B cell (primary cell): Measurements from ENCODE around the gene CCDC28A. TPM values are rescaled to one million over a fixed set of nuclear protein-coding genes. Genes with fewer than 3 reads are reported as not detected.

ENCODE experiments used
- ATAC-seq: fragments of 200-7000 bp; cut with Tn5 transposase; one replicate; pipeline ENCODE4 v1.10.0; 2021; ENCODE audit warnings: low read depth, mild to moderate bottlenecking, moderate number of reproducible peaks, moderate library complexity
- CTCF ChIA-PET: fragments of 350-600 bp; sonication (Branson Sonifier 250); formaldehyde crosslinking; loops from one replicate; lab custom pipeline; 2021; ENCODE audit warnings: antibody characterized with exemption, inconsistent platforms; lab: Charles Lee
- POLR2A ChIA-PET: fragments of 350-600 bp; sonication (Branson Sonifier 250); formaldehyde crosslinking; loops from one replicate; lab custom pipeline; 2021; ENCODE audit warnings: antibody characterized with exemption; lab: Charles Lee
- DNase-seq: peaks from one replicate; pipeline ENCODE4 v3.0.0; 2013
- H2AFZ ChIP-seq: 2 replicates; pipeline ENCODE4 v1.6.1; 2012; ENCODE audit warnings: mild to moderate bottlenecking, low read depth, low read length; ENCODE audit not compliant: insufficient read depth, poor library complexity, severe bottlenecking
- H3K27ac ChIP-seq, 2 donors: 1 replicate in 1 of 2; 2 replicates in 1 of 2; pipeline ENCODE4 v1.5.1; 2012 to 2013; ENCODE audit warnings: low read length in 2 of 2, mild to moderate bottlenecking in 2 of 2, moderate library complexity in 1 of 2
- H3K27me3 ChIP-seq, 4 experiments: fragments of 200-600 bp in 1 of 4; sonication (generic) in 1 of 4; replicated peaks in 1 of 4; 1 replicate in 2 of 4; 2 replicates in 2 of 4; pipeline versions ENCODE4 v1.6.1 to v1.7.0; 2013 to 2016; ENCODE audit warnings: low read length in 3 of 4, mild to moderate bottlenecking in 2 of 4, mixed read lengths in 1 of 4, moderate library complexity in 1 of 4; ENCODE audit not compliant: insufficient read depth in 4 of 4, control insufficient read depth in 3 of 4; ENCODE audit errors: control extremely low read depth in 1 of 4
- H3K36me3 ChIP-seq, 2 experiments: replicated peaks in 1 of 2; 1 replicate in 1 of 2; 2 replicates in 1 of 2; pipeline versions ENCODE4 v1.6.1 to v1.7.1; 2013; ENCODE audit warnings: low read length in 1 of 2; ENCODE audit not compliant: insufficient read depth in 2 of 2, control insufficient read depth in 1 of 2; ENCODE audit errors: control extremely low read depth in 1 of 2, extremely low read depth in 1 of 2
- H3K4me1 ChIP-seq, 2 donors: fragments of 200-600 bp in 1 of 2; sonication (generic) in 1 of 2; 1 replicate in 1 of 2; 2 replicates in 1 of 2; pipeline versions ENCODE4 v1.5.1 to v1.6.1; 2013 to 2017; ENCODE audit warnings: low read length in 2 of 2; ENCODE audit not compliant: control insufficient read depth in 2 of 2, insufficient read depth in 2 of 2
- H3K4me2 ChIP-seq: replicated peaks from 2 replicates; pipeline ENCODE3; 2012; ENCODE audit warnings: mild to moderate bottlenecking, low read depth, low read length; ENCODE audit not compliant: poor library complexity, severe bottlenecking
- H3K4me3 ChIP-seq, 5 experiments: fragments of 200-600 bp in 1 of 5; sonication (generic) in 1 of 5; 1 replicate in 3 of 5; 2 replicates in 2 of 5; pipeline versions ENCODE4 v1.5.1 to v1.7.0; 2011 to 2016; ENCODE audit warnings: low read length in 4 of 5, mild to moderate bottlenecking in 4 of 5, low read depth in 2 of 5, control low read depth in 1 of 5, moderate library complexity in 1 of 5; ENCODE audit not compliant: insufficient read depth in 1 of 5; ENCODE audit errors: control extremely low read depth in 1 of 5, extremely low read depth in 1 of 5
- H3K79me2 ChIP-seq: fragments of 200-600 bp; sonication (generic); one replicate; pipeline ENCODE4 v1.6.0; 2016; ENCODE audit warnings: low read length; ENCODE audit not compliant: control insufficient read depth, insufficient read depth
- H3K9ac ChIP-seq: fragments of 200-600 bp; sonication (generic); 2 replicates; pipeline ENCODE4 v1.6.1; 2017; ENCODE audit warnings: mild to moderate bottlenecking, low read length, moderate library complexity
- H3K9me3 ChIP-seq, 3 donors: one replicate each; pipeline versions ENCODE4 v1.6.1 to v1.7.1; 2013; ENCODE audit warnings: low read length in 2 of 3; ENCODE audit not compliant: control insufficient read depth in 2 of 3, insufficient read depth in 1 of 3; ENCODE audit errors: control extremely low read depth in 1 of 3
- H4K20me1 ChIP-seq: 2 replicates; pipeline ENCODE4 v1.6.0; 2012; ENCODE audit warnings: mild to moderate bottlenecking, low read length; ENCODE audit not compliant: insufficient read depth, control insufficient read depth, poor library complexity, severe bottlenecking
- H3K27ac Mint-ChIP-seq: one replicate; pipeline ENCODE4 v1.8.0; 2021; ENCODE audit warnings: mixed read lengths
- H3K27me3 Mint-ChIP-seq: one replicate; pipeline ENCODE4 v1.8.0; 2021; ENCODE audit warnings: mixed read lengths
- H3K4me1 Mint-ChIP-seq: one replicate; pipeline ENCODE4 v1.8.0; 2021; ENCODE audit warnings: mixed read lengths
- H3K4me3 Mint-ChIP-seq: one replicate; pipeline ENCODE4 v1.8.0; 2021; ENCODE audit warnings: mixed read lengths
- H3K9me3 Mint-ChIP-seq: one replicate; pipeline ENCODE4 v1.8.0; 2022; ENCODE audit warnings: mixed read lengths; ENCODE audit not compliant: insufficient read depth
- CTCF ChIP-seq: fragments of 200-600 bp; IDR thresholded peaks from one replicate; pipeline ENCODE4 v1.8.0; 2022; ENCODE audit warnings: antibody characterized with exemption, mild to moderate bottlenecking
- EZH2 ChIP-seq: IDR thresholded peaks from 2 replicates; pipeline ENCODE4 v1.6.1; 2012; ENCODE audit warnings: borderline replicate concordance, low read depth, mild to moderate bottlenecking, moderate library complexity, low read length; ENCODE audit not compliant: insufficient read depth, poor library complexity, severe bottlenecking
- WGBS: methylation state at CpG from one replicate; pipeline ENCODE4 v1.1.5; 2013; ENCODE audit warnings: missing lambda C conversion rate; ENCODE audit not compliant: insufficient coverage; 5-methylcytosine and 5-hydroxymethylcytosine counted together
- intact Hi-C: fragments of 100-400 bp; cut with micrococcal nuclease; formaldehyde crosslinking; loops from one replicate; pipeline ENCODE4 v1.10.0; 2022
- polyA plus RNA-seq: library from polyadenylated mRNA; depleted of rRNA; stranded (reverse); fragments of >200 nt; gene quantifications from 2 replicates; pipeline ENCODE4 v1.2.3, GENCODE V29; 2012
- total RNA-seq, 2 donors: library from RNA; stranded (reverse); fragments of 120-200 nt in 1 of 2; gene quantifications; 1 replicate in 1 of 2; 2 replicates in 1 of 2; pipeline versions ENCODE4 v1.2.3 to v1.2.4, GENCODE V29; 2013 to 2022

CCDC28A gene
- total and polyA plus RNA-seq, 2 donors (not counting 1 experiment from before 2014, with no cell fraction given), result 14.4 to 26.9 TPM

GRCh38 chr6:138765896-138766655 is 7.5 kb upstream of the CCDC28A start:
- no CpG with 5 or more reads among the region's 3 CpGs for WGBS
- H2AFZ ChIP-seq, result no peak overlapping the region
- peaks cover 9 to 13% of the 10 kb centered on the region in 2 donors for H3K4me1 ChIP-seq
- ATAC-seq (peak; percentile 47), DNase-seq (peak; percentile 57)
- no peak overlapping the region for H3K27ac ChIP-seq
- no peaks in the 10 kb centered on the region for H3K36me3 ChIP-seq
- no peak overlapping the region for H3K9ac ChIP-seq
- no peaks in the 10 kb centered on the region for H3K9me3 ChIP-seq
- no peak overlapping the region for H3K4me3 ChIP-seq
- Mint-ChIP-seq H3K4me1 (peaks cover 5% of the 10 kb centered on the region), H3K4me3 (no peak overlapping the region), H3K9me3 (no peaks in the 10 kb centered on the region), H3K27me3 (no peaks in the 10 kb centered on the region), H3K27ac (no peak overlapping the region)
- POLR2A ChIA-PET, result no interaction called here
- no peak overlapping the region for H3K4me2 ChIP-seq
- H3K79me2 ChIP-seq, result no peaks in the 10 kb centered on the region
- no peak for TF ChIP-seq EZH2
- TF ChIP-seq CTCF, result peak; percentile 84
- intact Hi-C loops, result loop anchor here (1.0 kb wide), 4 partner anchors 74 to 650 kb away; no protein-coding TSS in a partner anchor
- no peaks in the 10 kb centered on the region for H3K27me3 ChIP-seq
- no peaks in the 10 kb centered on the region for H4K20me1 ChIP-seq
- CTCF ChIA-PET, result interaction anchor here (0.7 to 14.0 kb wide), 18 partner anchors 10 to 660 kb away, joined by 3 to 235 read pairs (median 4); partner anchors contain the start of gene CITED2

DNA sequence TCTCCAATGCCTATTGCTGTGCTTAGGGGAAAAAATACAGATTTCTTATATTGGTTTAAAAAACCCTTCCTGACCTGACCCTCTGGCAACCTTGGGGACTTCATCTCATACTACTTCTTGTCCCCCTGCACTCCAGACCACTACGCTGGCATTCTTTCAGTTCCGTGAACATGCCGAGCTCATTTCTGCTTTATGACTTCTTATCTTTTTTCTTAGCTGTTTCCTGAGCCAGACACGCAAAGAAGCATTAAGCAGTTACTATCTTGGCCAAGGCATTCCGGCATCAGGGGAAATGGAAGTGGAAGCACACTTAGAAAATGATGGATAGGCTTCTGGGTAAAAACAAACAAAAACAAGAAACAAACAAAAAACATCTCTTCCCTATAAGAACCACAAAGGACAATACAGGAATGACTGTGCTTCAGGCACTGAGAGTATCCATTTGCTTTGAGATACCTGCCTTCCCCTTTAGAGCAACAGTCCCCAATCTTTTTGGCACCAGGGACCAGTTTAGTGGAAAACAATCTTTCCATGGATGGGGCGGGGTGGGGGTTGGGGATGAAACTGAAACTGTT is 4.4 kb upstream of the CCDC28A start:
- Histone ChIP-seq H3K27ac (peak overlapping the region in 1 of 2 donors; percentile 34), H3K4me3 (no peak overlapping the region), H3K36me3 (no peaks in the 10 kb centered on the region), H4K20me1 (no peaks in the 10 kb centered on the region), H3K79me2 (peaks cover 6% of the 10 kb centered on the region), H3K4me1 (peaks cover 16 to 22% of the 10 kb centered on the region in 2 donors), H3K9ac (no peak overlapping the region), H3K27me3 (no peaks in the 10 kb centered on the region), H3K9me3 (no peaks in the 10 kb centered on the region), H3K4me2 (peak overlapping the region; percentile 40), H2AFZ (peak overlapping the region; percentile 35)
- DNase-seq (peak; percentile 42), ATAC-seq (no peak)
- POLR2A ChIA-PET, result no interaction called here
- WGBS, result 15% methylated on average over 4 of the region's 6 CpGs
- Mint-ChIP-seq H3K27ac (no peak overlapping the region), H3K27me3 (no peaks in the 10 kb centered on the region), H3K9me3 (no peaks in the 10 kb centered on the region), H3K4me3 (peak overlapping the region; percentile 23), H3K4me1 (peaks cover 24% of the 10 kb centered on the region)
- intact Hi-C loops, result no loop called here
- CTCF ChIA-PET, result interaction anchor here (1.5 to 14.0 kb wide), 3 partner anchors 77 to 653 kb away, joined by 8 to 235 read pairs (median 56); no protein-coding TSS in a partner anchor
- TF ChIP-seq CTCF (no peak), EZH2 (no peak)
